Peyer's patch (tissue), 4 donors: ENCODE data around the gene EYS. TPM values are rescaled to one million over a fixed set of nuclear protein-coding genes. Genes with fewer than 3 reads are reported as not detected.
A peak's percentile ranks its signal among the peaks of the same experiment; 100 is the strongest.

Source experiments
- DNase-seq, 3 donors: peaks; one replicate each; pipeline ENCODE4 v3.0.0-alpha.2; 2017 to 2019
- H3K27ac ChIP-seq, 4 donors: fragments of 200-600 bp; sonication (generic); one replicate each; pipeline ENCODE4 v1.5.1; 2016 to 2019
- H3K27me3 ChIP-seq, 2 donors: fragments of 200-600 bp; sonication (generic); one replicate each; pipeline ENCODE4 v1.5.1; 2019
- H3K36me3 ChIP-seq, 3 donors: fragments of 200-600 bp; sonication (generic); one replicate each; pipeline ENCODE4 v1.5.1; 2016 to 2019
- H3K4me1 ChIP-seq, 4 donors: fragments of 200-600 bp; sonication (generic); one replicate each; pipeline ENCODE4 v1.5.1; 2016 to 2019
- H3K4me3 ChIP-seq, 4 donors: fragments of 200-600 bp; sonication (generic); 1 replicate in 3 of 4; 2 replicates in 1 of 4; pipeline ENCODE4 v1.5.1; 2016 to 2019; ENCODE audit warnings: mild to moderate bottlenecking in 1 of 4
- H3K9me3 ChIP-seq, 4 donors: fragments of 200-600 bp; sonication (generic); one replicate each; pipeline ENCODE4 v1.5.1; 2016 to 2019; ENCODE audit warnings: mild to moderate bottlenecking in 1 of 4
- CTCF ChIP-seq, 6 experiments: fragments of 450-650 bp in 4 of 6; fragments of 200-600 bp in 2 of 6; sonication (generic) in 1 of 6; IDR thresholded peaks; one replicate each; pipeline ENCODE4 v1.5.1; 2017 to 2019; ENCODE audit warnings: antibody characterized with exemption in 6 of 6, mild to moderate bottlenecking in 3 of 6, moderate library complexity in 1 of 6
- POLR2A ChIP-seq, 2 donors: fragments of 450-650 bp; IDR thresholded peaks; one replicate each; pipeline ENCODE4 v1.5.1; 2017; ENCODE audit warnings: antibody characterized with exemption in 2 of 2, mild to moderate bottlenecking in 2 of 2, moderate library complexity in 2 of 2
- total RNA-seq, 4 donors: library from RNA; depleted of rRNA; stranded (reverse); fragments of >200 nt; gene quantifications; one replicate each; pipeline ENCODE4 v1.1.0, GENCODE V29; 2016

The EYS gene
- total RNA-seq, 4 donors from 2014 or later: 0.13 to 1.5 (median 0.35) TPM; not detected in 1

GRCh38 chr6:63807056-63807455 lies 1900.0 kb downstream of the EYS start:
- H3K4me3 ChIP-seq: no peak overlapping the region
- no peak for DNase-seq
- peak overlapping the region in 1 of 4 donors; percentile 85 for H3K27ac ChIP-seq
- no peak for TF ChIP-seq POLR2A (IDR thresholded peaks at IDR 0.05)
- no peak for TF ChIP-seq CTCF (IDR thresholded peaks at IDR 0.05)
- no peaks in the 10 kb centered on the region for H3K4me1 ChIP-seq
- no peaks in the 10 kb centered on the region for H3K36me3 ChIP-seq
- H3K27me3 ChIP-seq: no peaks in the 10 kb centered on the region
- H3K9me3 ChIP-seq: no peaks in the 10 kb centered on the region

DNA sequence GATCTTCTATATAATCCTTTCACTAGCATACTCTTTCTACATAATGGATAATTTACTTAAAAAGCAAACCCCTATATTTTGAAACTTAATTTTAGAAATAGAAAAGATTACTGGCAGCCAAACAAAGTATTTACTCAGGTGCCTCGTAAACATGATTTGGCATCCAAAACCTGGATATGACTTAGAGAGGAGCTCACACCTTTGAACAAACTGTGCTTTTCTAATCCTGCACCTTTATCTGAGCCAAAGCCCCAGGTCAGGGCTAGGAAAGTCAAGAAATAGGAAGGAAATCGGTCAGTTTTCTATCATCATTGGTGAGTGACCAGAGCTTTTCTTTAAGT lies 1900.5 kb downstream of the EYS start:
- no peaks in the 10 kb centered on the region for H3K36me3 ChIP-seq
- no peak for DNase-seq
- peak overlapping the region in 2 of 4 donors; percentile 56 to 85 for H3K27ac ChIP-seq
- no peaks in the 10 kb centered on the region for H3K27me3 ChIP-seq
- H3K4me3 ChIP-seq: no peak overlapping the region
- no peaks in the 10 kb centered on the region for H3K4me1 ChIP-seq
- TF ChIP-seq POLR2A (IDR thresholded peaks at IDR 0.05): no peak
- TF ChIP-seq CTCF (IDR thresholded peaks at IDR 0.05): no peak
- no peaks in the 10 kb centered on the region for H3K9me3 ChIP-seq

DNA sequence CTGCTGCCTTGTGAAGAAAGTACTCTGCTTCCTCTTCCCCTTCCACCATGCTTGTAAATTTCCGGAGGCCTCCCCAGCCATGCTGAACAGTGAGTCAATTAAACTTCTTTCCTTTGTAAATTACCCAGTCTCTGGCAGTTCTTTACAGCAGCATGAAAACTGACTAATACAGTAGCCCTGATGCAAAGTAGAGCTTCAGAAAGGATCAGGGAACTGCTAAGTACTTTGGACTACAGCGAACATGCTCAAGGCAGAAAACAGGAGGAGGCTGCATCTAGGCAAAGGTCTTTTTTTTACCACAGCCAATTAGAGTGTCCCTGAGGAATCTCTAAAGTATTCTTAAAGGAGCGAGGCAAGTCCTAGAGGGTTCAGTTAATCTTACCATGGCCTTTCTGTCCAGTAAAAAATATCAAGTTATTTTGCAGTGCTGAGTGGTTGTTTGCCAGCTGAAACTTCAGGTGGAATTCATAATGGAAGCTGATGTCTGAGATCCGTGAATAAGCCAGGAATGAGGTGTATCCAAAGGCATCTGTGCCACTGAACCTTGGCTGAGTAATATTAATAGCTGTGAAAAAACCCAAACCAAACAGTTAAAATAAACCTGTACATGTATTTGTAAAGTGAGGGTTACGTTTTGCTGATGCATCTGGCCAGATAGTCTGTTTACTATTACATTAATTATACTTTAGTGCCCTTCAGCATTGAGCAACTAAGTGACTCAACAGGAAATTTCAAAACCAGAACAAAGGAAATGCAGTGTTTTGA lies 1901.0 kb downstream of the EYS start:
- no peaks in the 10 kb centered on the region for H3K4me1 ChIP-seq
- TF ChIP-seq POLR2A (IDR thresholded peaks at IDR 0.05): no peak
- TF ChIP-seq CTCF (IDR thresholded peaks at IDR 0.05): no peak
- no peaks in the 10 kb centered on the region for H3K9me3 ChIP-seq
- H3K36me3 ChIP-seq: no peaks in the 10 kb centered on the region
- H3K4me3 ChIP-seq: peak overlapping the region in 2 of 4 donors; percentile 13 to 31
- peak in 1 of 3 donors; percentile 53 for DNase-seq
- peak overlapping the region in 2 of 4 donors; percentile 56 to 85 for H3K27ac ChIP-seq
- no peaks in the 10 kb centered on the region for H3K27me3 ChIP-seq

- Histone ChIP-seq H3K4me1 (no peaks in the 10 kb centered on the region), H3K9me3 (no peaks in the 10 kb centered on the region), H3K27ac (peak overlapping the region in 2 of 4 donors; percentile 56 to 85), H3K36me3 (no peaks in the 10 kb centered on the region), H3K4me3 (peak overlapping the region in 1 of 4 donors; percentile 31), H3K27me3 (no peaks in the 10 kb centered on the region)
- no peak for DNase-seq
- TF ChIP-seq CTCF (IDR thresholded peaks at IDR 0.05): no peak
- no peak for TF ChIP-seq POLR2A (IDR thresholded peaks at IDR 0.05)
These were observed 1901.7 kb downstream of the EYS start for GRCh38 chr6:63805345-63805744.

DNA sequence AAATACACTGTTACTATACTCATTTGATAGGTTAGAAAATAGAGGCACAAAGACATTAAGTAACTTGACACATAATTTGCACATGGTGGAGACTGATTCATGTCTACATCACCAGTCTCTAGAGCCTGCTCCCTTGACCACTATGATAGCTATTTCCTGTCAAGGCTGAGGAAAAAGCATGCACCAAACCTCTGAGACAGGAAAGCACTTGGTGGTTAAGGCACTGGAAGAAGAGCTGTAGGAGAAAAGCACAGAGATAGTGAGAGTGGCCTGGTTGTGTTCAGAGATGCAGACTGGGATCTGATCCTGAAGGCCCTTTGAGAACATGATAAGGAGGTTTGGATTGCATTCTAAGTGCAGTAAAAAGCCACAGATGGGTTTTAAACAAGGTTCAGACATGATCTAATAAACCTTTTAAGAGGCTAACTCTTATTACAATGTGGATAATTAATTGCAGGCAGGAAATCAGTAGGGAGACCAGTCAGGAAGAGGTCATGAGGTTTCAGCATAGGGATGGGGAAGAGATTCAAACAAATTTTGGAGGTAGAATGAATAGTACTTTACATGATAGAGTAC lies 1902.6 kb downstream of the EYS start:
- no peak overlapping the region for H3K27ac ChIP-seq

More for the DNA sequence above, 1902.6 kb downstream of the EYS start:
- Histone ChIP-seq H3K4me1 (no peaks in the 10 kb centered on the region), H3K27me3 (no peaks in the 10 kb centered on the region), H3K4me3 (no peak overlapping the region), H3K36me3 (no peaks in the 10 kb centered on the region), H3K9me3 (no peaks in the 10 kb centered on the region)
- TF ChIP-seq CTCF (IDR thresholded peaks at IDR 0.05): no peak
- TF ChIP-seq POLR2A (IDR thresholded peaks at IDR 0.05): no peak
- no peak for DNase-seq
